Neural cell (in vitro differentiated cells): Measurements from ENCODE around the gene THYN1. TPM values are rescaled to one million over a fixed set of nuclear protein-coding genes. Genes with fewer than 3 reads are reported as not detected.

ENCODE experiments used
- H2AFZ ChIP-seq: fragments of 200-600, 300-800 bp; sonication (generic), shearing (Covaris generic); 2 replicates; pipeline ENCODE4 v1.6.0; 2014; ENCODE audit warnings: low read depth, mild to moderate bottlenecking, antibody characterized with exemption, low read length, moderate library complexity
- H3F3A ChIP-seq: fragments of 200-600 bp; shearing (Covaris generic); 2 replicates; pipeline ENCODE4 v1.6.1; 2016; ENCODE audit warnings: mild to moderate bottlenecking, moderate library complexity, mixed read lengths, antibody characterized with exemption, low read length; ENCODE audit not compliant: insufficient read depth, poor library complexity, severe bottlenecking
- H3K27ac ChIP-seq: fragments of 200-600, 300-800 bp; sonication (generic), shearing (Covaris generic); 2 replicates; pipeline ENCODE4 v1.5.1; 2014; ENCODE audit warnings: mild to moderate bottlenecking, low read length, moderate library complexity
- H3K27me3 ChIP-seq: fragments of 300-800, 200-600 bp; sonication (generic), shearing (Covaris generic); 2 replicates; pipeline ENCODE4 v1.6.0; 2014; ENCODE audit warnings: mild to moderate bottlenecking, low read depth, low read length, moderate library complexity; ENCODE audit not compliant: insufficient read depth
- H3K36me3 ChIP-seq: fragments of 300-800, 200-600 bp; sonication (generic), shearing (Covaris generic); 2 replicates; pipeline ENCODE4 v1.5.1; 2014; ENCODE audit warnings: mild to moderate bottlenecking, antibody characterized with exemption, low read length, moderate library complexity; ENCODE audit not compliant: insufficient read depth
- H3K4me2 ChIP-seq: fragments of 300-800, 200-600 bp; sonication (generic), shearing (Covaris generic); 2 replicates; pipeline ENCODE4 v1.6.0; 2014; ENCODE audit warnings: mild to moderate bottlenecking, low read length
- H3K4me3 ChIP-seq: fragments of 300-800, 200-600 bp; sonication (generic), shearing (Covaris generic); 2 replicates; pipeline ENCODE4 v1.5.1; 2014; ENCODE audit warnings: mild to moderate bottlenecking, low read length, moderate library complexity
- H3K79me2 ChIP-seq: fragments of 200-600 bp; shearing (Covaris generic); replicated peaks from 2 replicates; pipeline ENCODE4 v1.6.0; 2014; ENCODE audit warnings: mild to moderate bottlenecking, low read length, moderate library complexity; ENCODE audit not compliant: insufficient read depth
- H3K9ac ChIP-seq: fragments of 300-800, 200-600 bp; sonication (generic), shearing (Covaris generic); 2 replicates; pipeline ENCODE4 v1.6.1; 2016; ENCODE audit warnings: mild to moderate bottlenecking, low read length, mixed read lengths
- H3K9me2 ChIP-seq: fragments of 200-600 bp; shearing (Covaris generic); 2 replicates; pipeline ENCODE4 v1.6.1; 2016; ENCODE audit warnings: mild to moderate bottlenecking, low read length, mixed read lengths; ENCODE audit not compliant: insufficient read depth
- H3K9me3 ChIP-seq: fragments of 200-600, 300-800 bp; sonication (generic), shearing (Covaris generic); 2 replicates; pipeline ENCODE4 v1.6.1; 2016; ENCODE audit warnings: mild to moderate bottlenecking, mixed run types, low read length, moderate library complexity, mixed read lengths
- H4K20me1 ChIP-seq: fragments of 200-600 bp; shearing (Covaris generic); 2 replicates; pipeline ENCODE4 v1.6.1; 2016; ENCODE audit warnings: mild to moderate bottlenecking, mixed run types; ENCODE audit not compliant: insufficient read depth
- EP300 ChIP-seq: fragments of 450-650 bp; conservative IDR thresholded peaks from 2 replicates; pipeline ENCODE4 v1.6.1; 2014; ENCODE audit warnings: antibody characterized with exemption, mild to moderate bottlenecking, moderate library complexity; ENCODE audit not compliant: poor library complexity, severe bottlenecking
- EZH2 ChIP-seq: fragments of 200-600, 300-800 bp; shearing (Covaris generic), sonication (generic); IDR thresholded peaks from 2 replicates; pipeline ENCODE4 v1.6.1; 2014; ENCODE audit warnings: antibody characterized with exemption, low read length, borderline replicate concordance, mild to moderate bottlenecking; ENCODE audit not compliant: insufficient read depth, poor library complexity, severe bottlenecking
- MXI1 ChIP-seq: fragments of 450-650 bp; conservative IDR thresholded peaks from 2 replicates; pipeline ENCODE4 v1.6.1; 2014; ENCODE audit warnings: antibody characterized with exemption, mild to moderate bottlenecking; ENCODE audit not compliant: poor library complexity, severe bottlenecking
- POLR2AphosphoS5 ChIP-seq: IDR thresholded peaks from 2 replicates; pipeline ENCODE4 v1.6.1; 2012
- RAD21 ChIP-seq: fragments of 450-650 bp; conservative IDR thresholded peaks from 2 replicates; pipeline ENCODE4 v1.6.1; 2014; ENCODE audit warnings: antibody characterized with exemption, mild to moderate bottlenecking, moderate library complexity
- SMC3 ChIP-seq: fragments of 450-650 bp; conservative IDR thresholded peaks from 2 replicates; pipeline ENCODE4 v1.6.1; 2014; ENCODE audit warnings: antibody characterized with exemption, mild to moderate bottlenecking, moderate library complexity; ENCODE audit not compliant: poor library complexity
- TAF1 ChIP-seq: IDR thresholded peaks from 2 replicates; pipeline ENCODE4 v1.6.1; 2012; ENCODE audit warnings: low read depth
- polyA plus RNA-seq: library from polyadenylated mRNA; depleted of rRNA; stranded (reverse); fragments of >200 nt; gene quantifications from 2 replicates; pipeline ENCODE4 v1.2.3, GENCODE V29; 2014
- TF ChIP-seq, protein P1 (sequence below): fragments of 450-650 bp; IDR thresholded peaks from 2 replicates; pipeline ENCODE4 v1.5.1; 2014; ENCODE audit warnings: antibody characterized with exemption, mild to moderate bottlenecking, moderate library complexity; ENCODE audit not compliant: poor library complexity, severe bottlenecking
- TF ChIP-seq, protein P2 (sequence below): IDR thresholded peaks from 2 replicates; pipeline ENCODE4 v1.6.1; 2012; ENCODE audit warnings: borderline replicate concordance

Gene THYN1
- polyA plus RNA-seq, 1 donor from 2014 or later, result 164 TPM

DNA sequence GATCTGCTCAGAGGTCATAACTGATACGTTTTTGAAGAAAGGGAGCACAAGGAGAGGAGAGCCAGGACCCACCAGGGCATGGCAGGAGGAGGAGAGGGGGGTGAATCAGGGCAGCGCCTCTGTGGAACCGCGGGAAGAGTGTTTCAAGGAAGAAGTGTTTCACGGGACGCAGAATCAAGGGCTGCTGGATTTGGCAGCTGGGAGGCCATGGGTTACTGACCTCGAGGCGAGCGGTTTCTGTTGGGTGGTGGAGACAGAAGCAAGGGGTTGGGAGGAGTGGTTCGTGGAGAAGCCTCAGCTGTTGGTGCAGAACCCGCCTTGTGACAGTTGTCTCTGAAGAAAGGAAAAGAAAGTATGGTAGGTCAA is 15.6 kb downstream of the THYN1 start:
- H3K27ac ChIP-seq, result no peak overlapping the region
- no peak overlapping the region for H2AFZ ChIP-seq
- H3K9me2 ChIP-seq, result no peaks in the 10 kb centered on the region
- H3K4me3 ChIP-seq, result no peak overlapping the region
- no peaks in the 10 kb centered on the region for H3F3A ChIP-seq
- no peak overlapping the region for H3K9ac ChIP-seq
- H3K36me3 ChIP-seq, result peaks cover 6% of the 10 kb centered on the region
- no peaks in the 10 kb centered on the region for H3K9me3 ChIP-seq
- no peaks in the 10 kb centered on the region for H3K79me2 ChIP-seq
- no peak for TF ChIP-seq RAD21
- TF ChIP-seq, protein P1, sequence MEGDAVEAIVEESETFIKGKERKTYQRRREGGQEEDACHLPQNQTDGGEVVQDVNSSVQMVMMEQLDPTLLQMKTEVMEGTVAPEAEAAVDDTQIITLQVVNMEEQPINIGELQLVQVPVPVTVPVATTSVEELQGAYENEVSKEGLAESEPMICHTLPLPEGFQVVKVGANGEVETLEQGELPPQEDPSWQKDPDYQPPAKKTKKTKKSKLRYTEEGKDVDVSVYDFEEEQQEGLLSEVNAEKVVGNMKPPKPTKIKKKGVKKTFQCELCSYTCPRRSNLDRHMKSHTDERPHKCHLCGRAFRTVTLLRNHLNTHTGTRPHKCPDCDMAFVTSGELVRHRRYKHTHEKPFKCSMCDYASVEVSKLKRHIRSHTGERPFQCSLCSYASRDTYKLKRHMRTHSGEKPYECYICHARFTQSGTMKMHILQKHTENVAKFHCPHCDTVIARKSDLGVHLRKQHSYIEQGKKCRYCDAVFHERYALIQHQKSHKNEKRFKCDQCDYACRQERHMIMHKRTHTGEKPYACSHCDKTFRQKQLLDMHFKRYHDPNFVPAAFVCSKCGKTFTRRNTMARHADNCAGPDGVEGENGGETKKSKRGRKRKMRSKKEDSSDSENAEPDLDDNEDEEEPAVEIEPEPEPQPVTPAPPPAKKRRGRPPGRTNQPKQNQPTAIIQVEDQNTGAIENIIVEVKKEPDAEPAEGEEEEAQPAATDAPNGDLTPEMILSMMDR, result no peak
- no peak for TF ChIP-seq EZH2
- TF ChIP-seq EP300, result no peak
- TF ChIP-seq POLR2AphosphoS5, result no peak
- no peak for TF ChIP-seq MXI1
- no peak for TF ChIP-seq SMC3
- TF ChIP-seq TAF1, result no peak
- TF ChIP-seq, protein P2, sequence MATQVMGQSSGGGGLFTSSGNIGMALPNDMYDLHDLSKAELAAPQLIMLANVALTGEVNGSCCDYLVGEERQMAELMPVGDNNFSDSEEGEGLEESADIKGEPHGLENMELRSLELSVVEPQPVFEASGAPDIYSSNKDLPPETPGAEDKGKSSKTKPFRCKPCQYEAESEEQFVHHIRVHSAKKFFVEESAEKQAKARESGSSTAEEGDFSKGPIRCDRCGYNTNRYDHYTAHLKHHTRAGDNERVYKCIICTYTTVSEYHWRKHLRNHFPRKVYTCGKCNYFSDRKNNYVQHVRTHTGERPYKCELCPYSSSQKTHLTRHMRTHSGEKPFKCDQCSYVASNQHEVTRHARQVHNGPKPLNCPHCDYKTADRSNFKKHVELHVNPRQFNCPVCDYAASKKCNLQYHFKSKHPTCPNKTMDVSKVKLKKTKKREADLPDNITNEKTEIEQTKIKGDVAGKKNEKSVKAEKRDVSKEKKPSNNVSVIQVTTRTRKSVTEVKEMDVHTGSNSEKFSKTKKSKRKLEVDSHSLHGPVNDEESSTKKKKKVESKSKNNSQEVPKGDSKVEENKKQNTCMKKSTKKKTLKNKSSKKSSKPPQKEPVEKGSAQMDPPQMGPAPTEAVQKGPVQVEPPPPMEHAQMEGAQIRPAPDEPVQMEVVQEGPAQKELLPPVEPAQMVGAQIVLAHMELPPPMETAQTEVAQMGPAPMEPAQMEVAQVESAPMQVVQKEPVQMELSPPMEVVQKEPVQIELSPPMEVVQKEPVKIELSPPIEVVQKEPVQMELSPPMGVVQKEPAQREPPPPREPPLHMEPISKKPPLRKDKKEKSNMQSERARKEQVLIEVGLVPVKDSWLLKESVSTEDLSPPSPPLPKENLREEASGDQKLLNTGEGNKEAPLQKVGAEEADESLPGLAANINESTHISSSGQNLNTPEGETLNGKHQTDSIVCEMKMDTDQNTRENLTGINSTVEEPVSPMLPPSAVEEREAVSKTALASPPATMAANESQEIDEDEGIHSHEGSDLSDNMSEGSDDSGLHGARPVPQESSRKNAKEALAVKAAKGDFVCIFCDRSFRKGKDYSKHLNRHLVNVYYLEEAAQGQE, result no peak
- no peaks in the 10 kb centered on the region for H4K20me1 ChIP-seq
- H3K4me2 ChIP-seq, result no peak overlapping the region
- no peaks in the 10 kb centered on the region for H3K27me3 ChIP-seq

DNA sequence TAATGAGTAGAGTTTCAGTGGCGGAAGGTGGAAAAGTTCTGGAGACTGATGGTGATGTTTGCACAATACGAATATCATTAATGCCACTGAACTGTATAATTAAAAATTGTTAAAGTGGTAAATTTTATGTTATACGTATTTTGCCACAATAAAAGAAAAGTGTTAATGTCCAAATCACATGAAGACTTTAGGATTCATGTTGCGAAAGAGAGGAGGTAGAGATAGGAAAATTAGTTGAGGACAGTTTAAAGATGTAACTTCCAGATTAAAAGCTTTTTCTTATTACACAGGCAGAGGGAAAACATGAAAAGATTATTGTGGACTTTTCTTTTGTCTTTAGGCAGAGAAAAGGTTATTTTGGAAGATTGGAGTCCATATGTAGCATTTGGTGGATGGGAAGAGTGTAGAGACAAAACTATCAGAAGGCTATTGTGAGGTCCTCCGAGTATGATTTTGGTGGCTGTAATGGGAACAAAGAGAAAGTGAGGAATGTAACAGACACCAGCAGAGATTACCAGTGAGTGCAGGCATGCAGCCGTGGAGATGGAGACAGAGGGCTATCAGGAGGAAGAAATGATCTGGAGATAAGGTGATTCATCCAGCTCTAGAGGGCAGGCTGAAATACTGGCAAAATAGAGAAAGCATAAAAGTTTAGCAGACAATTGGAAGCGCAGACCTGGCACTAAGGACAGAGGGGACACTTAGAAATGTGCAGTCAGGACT is 16.2 kb downstream of the THYN1 start:
- Histone ChIP-seq H3K9me2 (no peaks in the 10 kb centered on the region), H3K79me2 (no peaks in the 10 kb centered on the region), H3K4me3 (no peak overlapping the region), H3K36me3 (peaks cover 6% of the 10 kb centered on the region), H3K27ac (no peak overlapping the region), H3F3A (no peaks in the 10 kb centered on the region), H4K20me1 (no peaks in the 10 kb centered on the region), H3K27me3 (no peaks in the 10 kb centered on the region), H3K4me2 (no peak overlapping the region), H3K9me3 (no peaks in the 10 kb centered on the region), H3K9ac (no peak overlapping the region), H2AFZ (no peak overlapping the region)
- TF ChIP-seq RAD21 (no peak), POLR2AphosphoS5 (no peak), EP300 (no peak), MXI1 (no peak), SMC3 (no peak)
